HG03097 (cell line): ENCODE data around the gene HPS1.

Experiments
- ATAC-seq: cut with Tn5 transposase; IDR thresholded peaks from one replicate; pipeline ENCODE4 v1.9.1; 2021; ENCODE audit not compliant: unreplicated experiment, low FRiP score

Gene HPS1

DNA sequence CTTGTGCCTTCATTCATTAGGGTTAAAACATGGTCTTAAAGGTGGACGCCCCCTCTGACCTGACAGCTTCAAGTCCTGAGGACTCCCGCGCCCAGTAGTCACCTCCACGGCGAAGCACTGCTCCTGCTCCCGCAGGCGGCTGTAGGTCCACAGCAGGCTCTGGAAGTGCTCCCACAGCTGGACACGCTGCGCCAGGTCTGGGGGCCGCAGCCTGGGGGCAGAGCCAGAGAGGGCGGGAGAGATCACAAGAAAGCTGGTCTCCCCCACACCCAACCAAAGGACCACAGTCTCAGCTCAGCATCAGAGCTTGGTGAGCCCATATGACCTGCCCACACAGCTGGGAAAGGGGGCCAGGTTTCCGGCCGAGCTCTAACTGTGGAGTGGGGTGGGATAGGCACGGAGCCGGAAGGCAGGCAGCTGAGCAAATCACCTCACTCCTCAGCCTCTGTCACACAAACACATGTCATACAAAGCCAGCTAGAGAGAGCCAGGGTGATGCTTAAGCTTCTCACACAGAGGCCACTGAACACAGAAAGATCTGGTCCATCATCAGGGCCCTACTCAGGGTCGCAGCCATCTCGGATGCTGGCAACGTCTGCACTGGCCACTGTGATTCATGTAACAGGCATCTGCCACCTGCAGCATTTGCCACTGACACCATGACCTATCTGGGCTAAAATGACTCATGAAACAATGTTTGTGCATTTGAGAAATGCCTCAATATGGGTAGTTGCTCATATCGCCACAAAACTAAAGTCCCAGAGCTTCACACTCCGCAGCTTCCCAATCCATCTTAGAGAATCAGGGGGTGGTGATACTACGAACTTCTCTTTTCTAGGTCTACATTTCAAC lies 12.6 kb downstream of the HPS1 start:
- ATAC-seq = no peak

DNA sequence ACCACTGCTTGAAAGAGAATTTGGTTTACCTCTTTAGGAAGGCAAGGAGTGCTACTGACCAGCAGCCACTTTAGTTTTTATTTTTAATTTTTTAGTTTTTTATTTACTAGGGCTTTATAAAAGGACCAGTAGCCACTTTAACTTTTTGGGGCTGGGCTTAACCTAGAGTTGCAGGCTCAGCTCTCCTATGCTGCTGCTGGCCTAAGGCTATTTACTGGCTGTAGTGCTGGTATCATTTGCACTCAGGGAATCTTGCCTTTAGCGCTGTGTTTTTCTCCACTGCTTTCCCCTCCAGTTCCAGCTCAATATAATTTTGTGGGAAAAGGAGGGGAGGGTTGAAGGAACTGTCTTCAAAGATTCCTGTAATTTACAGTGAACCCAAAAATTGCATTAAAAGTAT lies 13.4 kb downstream of the HPS1 start:
- no peak for ATAC-seq

DNA sequence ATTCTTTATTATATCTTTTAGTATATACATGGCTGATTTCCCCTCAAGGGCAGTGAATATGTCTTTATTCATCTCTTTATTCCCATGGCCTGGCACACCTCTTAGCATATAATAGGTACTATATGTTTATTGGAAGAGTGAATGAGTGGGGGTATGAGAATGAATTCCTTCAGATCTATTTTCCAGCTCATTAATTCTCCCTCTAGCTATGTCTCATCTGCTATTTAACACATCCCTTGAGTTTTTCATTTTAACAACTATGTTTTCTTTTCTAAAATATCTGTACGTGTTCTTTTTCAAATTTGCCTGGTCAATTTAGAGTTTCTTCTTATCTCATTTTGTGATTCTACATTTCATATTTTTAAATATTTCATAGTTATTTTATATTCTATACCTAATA lies 14.4 kb downstream of the HPS1 start:
- no peak for ATAC-seq

- no peak for ATAC-seq
Observed at GRCh38 chr10:98431016-98431415, 15.7 kb downstream of the HPS1 start.

DNA sequence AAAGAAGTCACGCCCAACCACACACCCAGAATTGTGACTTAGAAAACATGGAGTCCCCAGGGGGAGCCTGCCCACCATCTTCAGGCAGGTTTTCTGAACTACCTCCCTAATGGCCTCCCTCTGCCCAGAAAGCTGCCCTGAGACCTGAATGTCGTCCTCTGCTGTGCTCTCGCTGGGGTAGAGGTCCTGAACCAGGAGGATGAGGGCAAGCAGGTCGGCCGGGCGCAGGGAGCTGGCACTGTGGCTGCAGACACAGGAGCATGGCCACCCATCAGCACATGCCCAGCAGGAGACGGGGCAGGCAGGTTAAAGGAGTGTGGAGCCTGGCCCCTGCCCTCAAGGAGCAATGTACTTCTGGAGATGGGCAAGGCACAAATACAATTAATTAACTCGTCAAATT lies 16.3 kb downstream of the HPS1 start:
- ATAC-seq = no peak

GRCh38 chr10:98429320-98430072 lies 17.2 kb downstream of the HPS1 start:
- ATAC-seq = no peak

GRCh38 chr10:98427011-98427515 lies 19.7 kb downstream of the HPS1 start:
- ATAC-seq = no peak

GRCh38 chr10:98425511-98426352 lies 21.0 kb downstream of the HPS1 start:
- no peak for ATAC-seq

- no peak for ATAC-seq
Observed at GRCh38 chr10:98424295-98425254, 22.2 kb downstream of the HPS1 start.

GRCh38 chr10:98423691-98424120 lies 23.0 kb downstream of the HPS1 start:
- no peak for ATAC-seq

DNA sequence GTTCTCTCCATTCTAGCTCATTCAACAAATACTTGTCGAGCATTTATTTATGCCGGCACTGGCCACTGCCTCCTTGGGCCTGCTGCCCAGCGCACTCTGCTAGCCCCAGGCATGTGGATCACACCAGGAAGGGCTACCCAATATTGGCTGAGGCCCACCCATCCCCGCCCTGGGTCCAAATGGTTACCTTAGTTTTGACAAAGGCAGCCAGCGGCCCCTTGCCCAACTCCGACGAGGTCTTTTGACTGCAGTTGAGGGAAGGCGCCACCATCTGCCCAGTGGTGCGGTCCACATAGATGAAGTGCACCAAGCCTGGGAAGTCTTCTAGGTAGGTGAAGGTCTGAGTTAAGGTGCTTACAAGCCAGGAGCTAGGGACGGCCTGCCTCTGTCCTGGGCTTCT lies 24.6 kb downstream of the HPS1 start:
- ATAC-seq = no peak

DNA sequence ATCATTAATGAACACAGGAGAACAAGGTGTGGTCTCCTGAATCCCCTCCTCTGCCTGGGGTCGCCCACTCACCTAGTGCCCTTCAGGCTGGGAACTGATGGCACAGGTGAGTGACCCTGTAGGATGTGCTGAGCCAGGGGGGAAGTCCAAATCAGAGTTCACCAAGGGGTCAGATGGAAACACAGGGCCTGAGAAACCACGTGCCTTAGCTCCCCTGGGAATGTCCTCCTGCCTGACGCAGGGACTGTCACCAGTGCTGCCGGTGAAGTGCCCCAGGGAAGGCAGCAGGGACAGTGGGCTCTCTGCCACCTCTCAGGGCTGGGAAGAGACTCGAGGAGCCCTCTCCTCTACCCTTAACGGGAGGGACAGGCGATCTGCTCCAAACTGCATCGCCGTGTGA lies 25.9 kb downstream of the HPS1 start:
- no peak for ATAC-seq

DNA sequence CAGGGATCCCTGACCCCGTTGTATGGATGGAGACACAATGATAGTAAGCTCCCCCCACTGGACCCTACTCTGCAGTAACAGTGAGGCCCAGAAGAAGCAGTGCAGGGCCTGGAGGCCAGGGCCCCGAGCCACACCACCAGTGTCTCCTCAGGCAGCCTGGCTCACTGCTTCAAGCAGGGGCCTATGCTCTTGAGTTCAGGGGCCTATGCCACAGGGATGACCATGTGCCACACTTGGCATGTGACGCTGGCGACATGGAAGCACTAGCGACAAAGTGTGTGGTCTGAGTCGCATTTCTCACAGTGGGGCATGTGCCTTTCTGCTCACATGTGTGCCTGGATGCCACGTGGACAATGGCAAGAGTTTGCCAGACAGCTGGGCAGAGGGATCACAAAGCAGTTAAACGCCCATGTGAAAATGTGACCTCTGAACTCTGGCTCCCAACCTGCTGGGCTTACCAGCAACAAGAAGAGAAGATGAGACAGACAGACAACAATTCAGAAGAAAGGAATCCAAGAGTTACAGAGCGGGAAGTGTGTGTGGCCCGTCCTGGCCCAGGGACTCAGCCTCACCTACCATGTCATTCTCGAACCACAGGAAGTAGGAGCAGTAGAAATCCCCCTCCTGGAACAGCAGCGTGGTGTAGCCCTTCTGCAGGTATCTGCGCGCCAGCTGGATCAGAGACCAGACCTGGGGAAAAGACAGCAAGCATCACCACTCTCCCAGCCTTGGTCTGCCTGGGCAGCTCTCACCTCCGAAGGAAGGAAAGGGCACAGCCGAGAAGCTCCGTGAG lies 27.1 kb downstream of the HPS1 start:
- ATAC-seq = no peak

GRCh38 chr10:98418665-98419468 lies 27.9 kb downstream of the HPS1 start:
- ATAC-seq = no peak

- ATAC-seq = no peak
Observed at GRCh38 chr10:98417973-98418664, 28.6 kb downstream of the HPS1 start.

DNA sequence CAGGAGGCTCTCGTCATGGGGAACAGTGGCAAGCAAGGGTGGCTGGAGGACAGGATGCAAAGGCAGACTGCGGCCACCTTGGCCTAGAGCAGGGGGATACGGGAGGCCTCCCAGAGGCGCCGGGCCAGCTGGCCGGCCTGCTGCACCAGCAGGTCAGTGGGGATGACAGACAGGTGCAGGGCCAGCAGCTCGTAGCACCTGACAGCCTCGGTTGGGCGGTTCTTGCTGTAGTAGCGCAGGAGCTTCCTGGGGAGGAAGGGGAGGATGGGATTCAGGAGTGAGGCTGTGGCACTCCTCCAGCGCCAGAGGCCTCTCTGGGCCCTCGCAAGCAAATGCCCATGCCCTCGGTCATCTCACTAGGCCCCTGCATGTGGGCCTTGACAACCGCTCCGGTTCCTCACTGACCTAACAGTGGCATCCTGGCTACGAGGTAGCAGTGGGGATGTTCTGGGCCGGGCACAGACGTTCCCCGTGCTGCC lies 29.2 kb downstream of the HPS1 start:
- no peak for ATAC-seq

DNA sequence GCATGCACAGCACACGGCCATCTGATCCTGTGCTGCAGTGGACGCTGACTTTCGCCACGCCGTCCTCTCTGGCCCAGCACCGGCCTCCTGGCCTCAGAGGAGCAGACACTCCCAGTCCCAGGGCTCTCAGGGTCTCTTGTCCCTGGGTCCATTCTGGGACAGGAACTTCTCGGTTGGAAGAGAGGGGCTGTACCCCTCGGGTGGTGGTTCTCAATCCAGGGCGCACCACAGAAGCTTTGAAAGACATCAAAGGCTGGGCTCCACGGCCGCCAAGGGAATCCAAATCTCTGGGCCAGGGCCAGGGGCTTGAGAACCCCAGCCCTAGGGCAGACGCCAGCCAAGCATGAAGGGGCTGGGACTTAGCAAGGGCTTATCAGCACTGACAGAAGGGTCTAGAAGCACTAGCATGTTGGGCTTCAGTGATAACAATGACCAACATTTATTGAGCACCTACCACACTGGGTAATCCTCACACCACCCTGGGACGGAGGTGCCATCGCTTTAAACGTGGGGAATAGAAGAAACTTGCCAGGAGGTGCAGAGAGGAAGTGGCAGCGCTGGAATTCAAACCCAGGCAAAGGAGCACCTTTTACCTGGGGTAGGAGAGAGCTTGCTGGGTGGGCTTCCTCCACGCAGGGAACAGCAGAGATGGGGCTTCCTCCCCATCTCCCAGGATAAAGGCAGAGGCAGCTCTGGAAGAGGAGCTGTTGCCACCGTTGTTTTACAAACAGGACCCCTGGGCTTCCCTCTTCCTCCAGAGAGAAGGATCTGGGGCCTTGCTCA lies 29.9 kb downstream of the HPS1 start:
- ATAC-seq = no peak
